GM19099 (cell line): ENCODE measurements around the gene CDK6.

Experiments used
- POLR2A ChIP-seq: IDR thresholded peaks from 3 replicates; pipeline ENCODE4 v1.6.1; 2011; ENCODE audit warnings: low read depth; ENCODE audit not compliant: insufficient read length; ENCODE audit errors: extremely low read depth

Gene CDK6

GRCh38 chr7:92836489-92836999 lies at the start of gene CDK6:
TSS of gene CDK6 (minus strand) at chr7:92836573. CDS start at chr7:92833323, 3,250 bp downstream.
- TF ChIP-seq POLR2A: peak; percentile 70

GRCh38 chr7:92884218-92884617 lies 47.8 kb upstream of the CDK6 start:
- TF ChIP-seq POLR2A: no peak

- no peak for TF ChIP-seq POLR2A
Observed at GRCh38 chr7:92882760-92883159, 46.4 kb upstream of the CDK6 start.

- no peak for TF ChIP-seq POLR2A
Observed at GRCh38 chr7:92881091-92881485, 44.7 kb upstream of the CDK6 start.

GRCh38 chr7:92880212-92881090 lies 44.1 kb upstream of the CDK6 start:
- no peak for TF ChIP-seq POLR2A

- no peak for TF ChIP-seq POLR2A
Observed at GRCh38 chr7:92877367-92877766, 41.0 kb upstream of the CDK6 start.

GRCh38 chr7:92876836-92877235 lies 40.5 kb upstream of the CDK6 start:
- TF ChIP-seq POLR2A: no peak

GRCh38 chr7:92875719-92876118 lies 39.3 kb upstream of the CDK6 start:
- TF ChIP-seq POLR2A: no peak

GRCh38 chr7:92875173-92875572 lies 38.8 kb upstream of the CDK6 start:
- no peak for TF ChIP-seq POLR2A

- no peak for TF ChIP-seq POLR2A
Observed at GRCh38 chr7:92874567-92874966, 38.2 kb upstream of the CDK6 start.

- TF ChIP-seq POLR2A: no peak
Observed at GRCh38 chr7:92873776-92874175, 37.4 kb upstream of the CDK6 start.

GRCh38 chr7:92872701-92873100 lies 36.3 kb upstream of the CDK6 start:
- TF ChIP-seq POLR2A: no peak

GRCh38 chr7:92868683-92869293 lies 32.4 kb upstream of the CDK6 start:
- no peak for TF ChIP-seq POLR2A

GRCh38 chr7:92856436-92856835 lies 20.1 kb upstream of the CDK6 start:
- no peak for TF ChIP-seq POLR2A

GRCh38 chr7:92854501-92855238 lies 18.3 kb upstream of the CDK6 start:
- no peak for TF ChIP-seq POLR2A
